ENCODE measurements around the gene CCL22.

Gene CCL22

DNA sequence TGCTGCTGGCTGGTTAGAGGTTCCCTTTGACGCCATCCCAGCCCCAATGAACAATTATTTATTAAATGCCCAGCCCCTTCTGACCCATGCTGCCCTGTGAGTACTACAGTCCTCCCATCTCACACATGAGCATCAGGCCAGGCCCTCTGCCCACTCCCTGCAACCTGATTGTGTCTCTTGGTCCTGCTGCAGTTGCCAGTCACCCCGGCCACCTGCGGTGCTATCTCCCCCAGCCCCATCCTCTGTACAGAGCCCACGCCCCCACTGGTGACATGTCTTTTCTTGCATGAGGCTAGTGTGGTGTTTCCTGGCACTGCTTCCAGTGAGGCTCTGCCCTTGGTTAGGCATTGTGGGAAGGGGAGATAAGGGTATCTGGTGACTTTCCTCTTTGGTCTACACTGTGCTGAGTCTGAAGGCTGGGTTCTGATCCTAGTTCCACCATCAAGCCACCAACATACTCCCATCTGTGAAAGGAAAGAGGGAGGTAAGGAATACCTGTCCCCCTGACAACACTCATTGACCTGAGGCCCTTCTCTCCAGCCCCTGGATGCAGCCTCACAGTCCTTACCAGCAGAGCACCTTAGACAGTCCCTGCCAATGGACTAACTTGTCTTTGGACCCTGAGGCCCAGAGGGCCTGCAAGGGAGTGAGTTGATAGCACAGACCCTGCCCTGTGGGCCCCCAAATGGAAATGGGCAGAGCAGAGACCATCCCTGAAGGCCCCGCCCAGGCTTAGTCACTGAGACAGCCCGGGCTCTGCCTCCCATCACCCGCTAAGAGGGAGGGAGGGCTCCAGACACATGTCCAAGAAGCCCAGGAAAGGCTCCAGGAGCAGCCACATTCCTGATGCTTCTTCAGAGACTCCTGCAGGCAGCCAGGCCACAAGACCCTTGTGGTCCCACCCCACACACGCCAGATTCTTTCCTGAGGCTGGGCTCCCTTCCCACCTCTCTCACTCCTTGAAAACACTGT lies 25.0 kb downstream of the CCL22 start:
- Histone ChIP-seq H3K27ac (ENCODE audit: low read depth, low read length, poor library complexity, severe bottlenecking) (no peak overlapping the region), H3K79me2 (ENCODE audit: insufficient read depth, low read length) (no peaks in the 10 kb centered on the region), H3K4me2 (ENCODE audit: low read length) (no peak overlapping the region), H4K20me1 (ENCODE audit: insufficient read depth, low read length) (no peaks in the 10 kb centered on the region), H3K9me3 (ENCODE audit: low read length) (no peaks in the 10 kb centered on the region), H2AFZ (ENCODE audit: low read length) (no peak overlapping the region), H3K9me2 (ENCODE audit: low read depth, low read length) (no peaks in the 10 kb centered on the region), H3K4me1 (ENCODE audit: insufficient read depth, low read length, severe bottlenecking) (no peaks in the 10 kb centered on the region), H3K36me3 (ENCODE audit: insufficient read depth, low read length) (no peaks in the 10 kb centered on the region), H3K9ac (ENCODE audit: low read length) (no peak overlapping the region), H3K4me3 (ENCODE audit: low read depth, low read length, poor library complexity, severe bottlenecking) (no peak overlapping the region), H3F3A (ENCODE audit: insufficient read depth, low read length) (no peaks in the 10 kb centered on the region), H3K27me3 (ENCODE audit: insufficient read depth, low read length) (peaks cover 13% of the 10 kb centered on the region)
- no peak for TF ChIP-seq EZH2 (IDR thresholded peaks at IDR 0.05; ENCODE audit: borderline replicate concordance, low read length)
- TF ChIP-seq, protein P1, sequence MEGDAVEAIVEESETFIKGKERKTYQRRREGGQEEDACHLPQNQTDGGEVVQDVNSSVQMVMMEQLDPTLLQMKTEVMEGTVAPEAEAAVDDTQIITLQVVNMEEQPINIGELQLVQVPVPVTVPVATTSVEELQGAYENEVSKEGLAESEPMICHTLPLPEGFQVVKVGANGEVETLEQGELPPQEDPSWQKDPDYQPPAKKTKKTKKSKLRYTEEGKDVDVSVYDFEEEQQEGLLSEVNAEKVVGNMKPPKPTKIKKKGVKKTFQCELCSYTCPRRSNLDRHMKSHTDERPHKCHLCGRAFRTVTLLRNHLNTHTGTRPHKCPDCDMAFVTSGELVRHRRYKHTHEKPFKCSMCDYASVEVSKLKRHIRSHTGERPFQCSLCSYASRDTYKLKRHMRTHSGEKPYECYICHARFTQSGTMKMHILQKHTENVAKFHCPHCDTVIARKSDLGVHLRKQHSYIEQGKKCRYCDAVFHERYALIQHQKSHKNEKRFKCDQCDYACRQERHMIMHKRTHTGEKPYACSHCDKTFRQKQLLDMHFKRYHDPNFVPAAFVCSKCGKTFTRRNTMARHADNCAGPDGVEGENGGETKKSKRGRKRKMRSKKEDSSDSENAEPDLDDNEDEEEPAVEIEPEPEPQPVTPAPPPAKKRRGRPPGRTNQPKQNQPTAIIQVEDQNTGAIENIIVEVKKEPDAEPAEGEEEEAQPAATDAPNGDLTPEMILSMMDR (IDR thresholded peaks at IDR 0.05; ENCODE audit: low read length): no peak

DNA sequence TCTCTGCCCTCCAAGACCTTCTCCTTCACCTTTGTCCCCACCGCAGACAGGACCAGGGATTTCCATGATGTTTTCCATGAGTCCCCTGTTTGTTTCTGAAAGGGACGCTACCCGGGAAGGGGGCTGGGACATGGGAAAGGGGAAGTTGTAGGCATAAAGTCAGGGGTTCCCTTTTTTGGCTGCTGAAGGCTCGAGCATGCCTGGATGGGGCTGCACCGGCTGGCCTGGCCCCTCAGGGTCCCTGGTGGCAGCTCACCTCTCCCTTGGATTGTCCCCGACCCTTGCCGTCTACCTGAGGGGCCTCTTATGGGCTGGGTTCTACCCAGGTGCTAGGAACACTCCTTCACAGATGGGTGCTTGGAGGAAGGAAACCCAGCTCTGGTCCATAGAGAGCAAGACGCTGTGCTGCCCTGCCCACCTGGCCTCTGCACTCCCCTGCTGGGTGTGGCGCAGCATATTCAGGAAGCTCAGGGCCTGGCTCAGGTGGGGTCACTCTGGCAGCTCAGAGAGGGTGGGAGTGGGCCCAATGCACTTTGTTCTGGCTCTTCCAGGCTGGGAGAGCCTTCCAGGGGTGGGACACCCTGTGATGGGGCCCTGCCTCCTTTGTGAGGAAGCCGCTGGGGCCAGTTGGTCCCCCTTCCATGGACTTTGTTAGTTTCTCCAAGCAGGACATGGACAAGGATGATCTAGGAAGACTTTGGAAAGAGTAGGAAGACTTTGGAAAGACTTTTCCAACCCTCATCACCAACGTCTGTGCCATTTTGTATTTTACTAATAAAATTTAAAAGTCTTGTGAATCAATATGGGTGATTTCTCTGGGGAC lies 25.9 kb downstream of the CCL22 start:
- H3K4me3 ChIP-seq (ENCODE audit: low read depth, low read length, poor library complexity, severe bottlenecking): no peak overlapping the region
- H3K27ac ChIP-seq (ENCODE audit: low read depth, low read length, poor library complexity, severe bottlenecking): no peak overlapping the region
- no peaks in the 10 kb centered on the region for H3K9me2 ChIP-seq (ENCODE audit: low read depth, low read length)
- TF ChIP-seq, protein P1 (IDR thresholded peaks at IDR 0.05; ENCODE audit: low read length): no peak
- TF ChIP-seq EZH2 (IDR thresholded peaks at IDR 0.05; ENCODE audit: borderline replicate concordance, low read length): no peak
- H3K27me3 ChIP-seq (ENCODE audit: insufficient read depth, low read length): peaks cover 13% of the 10 kb centered on the region
- no peaks in the 10 kb centered on the region for H4K20me1 ChIP-seq (ENCODE audit: insufficient read depth, low read length)
- H3K4me1 ChIP-seq (ENCODE audit: insufficient read depth, low read length, severe bottlenecking): no peaks in the 10 kb centered on the region
- H3K9me3 ChIP-seq (ENCODE audit: low read length): no peaks in the 10 kb centered on the region
- no peak overlapping the region for H2AFZ ChIP-seq (ENCODE audit: low read length)
- no peaks in the 10 kb centered on the region for H3K36me3 ChIP-seq (ENCODE audit: insufficient read depth, low read length)
- no peak overlapping the region for H3K9ac ChIP-seq (ENCODE audit: low read length)
- no peaks in the 10 kb centered on the region for H3K79me2 ChIP-seq (ENCODE audit: insufficient read depth, low read length)
- no peak overlapping the region for H3K4me2 ChIP-seq (ENCODE audit: low read length)
- no peaks in the 10 kb centered on the region for H3F3A ChIP-seq (ENCODE audit: insufficient read depth, low read length)

DNA sequence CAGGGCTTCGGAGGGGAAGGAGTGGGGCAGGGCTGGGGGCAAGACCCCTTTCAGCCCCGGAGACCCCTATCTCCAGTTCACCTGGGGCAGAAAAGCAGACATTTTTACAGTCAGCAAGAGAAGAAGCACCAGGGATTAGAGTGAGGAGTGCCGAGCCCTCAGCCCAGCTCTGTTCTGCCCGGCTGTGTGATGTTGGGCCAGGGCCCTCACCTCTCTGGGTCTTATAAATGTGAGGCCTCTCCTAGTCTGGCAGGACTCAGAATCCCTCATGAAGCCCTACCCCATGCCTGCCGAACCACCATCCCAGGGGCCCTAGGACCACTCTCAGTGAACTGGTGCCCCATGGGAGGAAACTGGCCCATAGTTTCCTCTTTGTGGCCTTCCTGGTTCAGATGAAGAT lies 26.5 kb downstream of the CCL22 start:
- H3K36me3 ChIP-seq (ENCODE audit: insufficient read depth, low read length): no peaks in the 10 kb centered on the region
- H2AFZ ChIP-seq (ENCODE audit: low read length): no peak overlapping the region
- TF ChIP-seq, protein P1 (IDR thresholded peaks at IDR 0.05; ENCODE audit: low read length): no peak
- no peak for TF ChIP-seq EZH2 (IDR thresholded peaks at IDR 0.05; ENCODE audit: borderline replicate concordance, low read length)
- no peak overlapping the region for H3K4me2 ChIP-seq (ENCODE audit: low read length)
- no peaks in the 10 kb centered on the region for H3F3A ChIP-seq (ENCODE audit: insufficient read depth, low read length)
- H3K4me1 ChIP-seq (ENCODE audit: insufficient read depth, low read length, severe bottlenecking): no peaks in the 10 kb centered on the region
- peaks cover 13% of the 10 kb centered on the region for H3K27me3 ChIP-seq (ENCODE audit: insufficient read depth, low read length)
- no peaks in the 10 kb centered on the region for H3K9me2 ChIP-seq (ENCODE audit: low read depth, low read length)
- H3K9me3 ChIP-seq (ENCODE audit: low read length): no peaks in the 10 kb centered on the region
- H3K27ac ChIP-seq (ENCODE audit: low read depth, low read length, poor library complexity, severe bottlenecking): no peak overlapping the region
- H3K79me2 ChIP-seq (ENCODE audit: insufficient read depth, low read length): no peaks in the 10 kb centered on the region
- H3K4me3 ChIP-seq (ENCODE audit: low read depth, low read length, poor library complexity, severe bottlenecking): no peak overlapping the region
- no peak overlapping the region for H3K9ac ChIP-seq (ENCODE audit: low read length)
- no peaks in the 10 kb centered on the region for H4K20me1 ChIP-seq (ENCODE audit: insufficient read depth, low read length)

Measured in OCI-LY1 (cell line).